ENCODE data around the gene RCAN1.
"Not testable (repeated sequence)": the region's sequence is repeated elsewhere in the genome, so short reads cannot be mapped to it uniquely, and the experiment has no call there.

- TF ChIP-seq TAF1 (IDR thresholded peaks at IDR 0.05; ENCODE audit: borderline replicate concordance, low read depth, low read length); POLR2A (IDR thresholded peaks at IDR 0.05; ENCODE audit: low read depth, low read length): not testable (repeated sequence)
Observed at GRCh38 chr21:34467333-34467732, 147.6 kb downstream of the RCAN1 start.
